HepG2 (cell line): ENCODE measurements around the gene CDCP2.

ENCODE experiments used
- CEBPB ChIP-seq: IDR thresholded peaks from 2 replicates; pipeline ENCODE4 v1.6.1; 2011; ENCODE audit warnings: low read depth, low read length, improper control_type of control experiment, borderline replicate concordance
- CTCF ChIP-seq: sonication (generic); formaldehyde crosslinking; IDR thresholded peaks from 2 replicates; pipeline ENCODE4 v1.5.0; 2020; ENCODE audit warnings: mild to moderate bottlenecking, missing genetic modification reagents, moderate library complexity
- EP300 ChIP-seq, 3 experiments: sonication (generic) in 1 of 3; formaldehyde crosslinking in 1 of 3; IDR thresholded peaks; 2 replicates each; pipeline versions ENCODE4 v1.5.1 to v1.6.1; 2011 to 2020; ENCODE audit warnings: low read depth in 2 of 3, low read length in 2 of 3, borderline replicate concordance in 1 of 3, improper control_type of control experiment in 1 of 3, mild to moderate bottlenecking in 1 of 3, missing genetic modification reagents in 1 of 3, moderate library complexity in 1 of 3
- FOXJ3 ChIP-seq: sonication (generic); formaldehyde crosslinking; IDR thresholded peaks from 2 replicates; pipeline ENCODE4 v1.4.0; 2020; ENCODE audit warnings: missing genetic modification reagents, mild to moderate bottlenecking, borderline replicate concordance
- SMAD3 ChIP-seq: sonication (generic); formaldehyde crosslinking; IDR thresholded peaks from 2 replicates; pipeline ENCODE4 v1.4.0; 2020; ENCODE audit warnings: missing genetic modification reagents
- TIGD3 ChIP-seq: sonication (generic); formaldehyde crosslinking; IDR thresholded peaks from 2 replicates; pipeline ENCODE4 v1.5.1; 2020; ENCODE audit warnings: mild to moderate bottlenecking, missing genetic modification reagents, borderline replicate concordance
- ZNF362 ChIP-seq: sonication (generic); formaldehyde crosslinking; IDR thresholded peaks from 2 replicates; pipeline ENCODE4 v1.4.0; 2020; ENCODE audit warnings: missing genetic modification reagents, mild to moderate bottlenecking, borderline replicate concordance

GRCh38 chr1:54174106-54174505, 21.3 kb upstream of the CDCP2 start:
- no peak for TF ChIP-seq EP300 (IDR thresholded peaks at IDR 0.05; ENCODE audit: low read depth in 2 of 2, low read length in 2 of 2)
- TF ChIP-seq EP300 (CRISPR knock-in tag; IDR thresholded peaks at IDR 0.05; ENCODE audit: borderline replicate concordance): no peak
- TF ChIP-seq CEBPB: no peak
- TF ChIP-seq FOXJ3 (CRISPR knock-in tag): no peak
- TF ChIP-seq ZNF362: no peak
- TF ChIP-seq TIGD3: no peak
- TF ChIP-seq SMAD3 (CRISPR knock-in tag): no peak
- TF ChIP-seq CTCF (CRISPR knock-in tag): no peak
